ENCODE measurements around the gene GSTT4. TPM values are rescaled to one million over a fixed set of nuclear protein-coding genes. Genes with fewer than 3 reads are reported as not detected.

GSTT4 gene
- total and polyA plus RNA-seq, 4 donors: not detected

- Histone ChIP-seq H3K36me3 (ENCODE audit: control insufficient read depth in 4 of 4, insufficient read depth in 4 of 4, low read length in 4 of 4) (peaks cover 0 to 7% (median 0%) of the 10 kb centered on the region in 4 donors), H3K4me1 (ENCODE audit: control insufficient read depth in 5 of 5, insufficient read depth in 5 of 5, low read length in 5 of 5) (peaks cover 0 to 4% (median 0%) of the 10 kb centered on the region in 5 donors), H3K27me3 (ENCODE audit: control insufficient read depth in 3 of 3, insufficient read depth in 3 of 3, low read length in 2 of 3) (no peaks in the 10 kb centered on the region), H3K4me3 (no peak overlapping the region), H3K9me3 (ENCODE audit: control insufficient read depth in 4 of 4, insufficient read depth in 3 of 4, low read length in 3 of 4) (peaks cover 0 to 8% (median 0%) of the 10 kb centered on the region in 4 donors), H3K9ac (ENCODE audit: insufficient read depth in 1 of 2, low read length in 2 of 2) (no peak overlapping the region), H3K27ac (ENCODE audit: low read depth in 1 of 2, low read length in 1 of 2) (no peak overlapping the region)
- ATAC-seq (ENCODE audit: insufficient read depth, low FRiP score): no peak
- WGBS, 2 donors: 90 to 98% methylated on average over 2 of the region's 2 CpGs
- no peak for TF ChIP-seq CTCF (IDR thresholded peaks at IDR 0.05; ENCODE audit: control extremely low read depth, extremely low read depth)
- no peak for DNase-seq
Observed at GRCh38 chr22:24026056-24026455, 20.8 kb upstream of the GSTT4 start.

DNA sequence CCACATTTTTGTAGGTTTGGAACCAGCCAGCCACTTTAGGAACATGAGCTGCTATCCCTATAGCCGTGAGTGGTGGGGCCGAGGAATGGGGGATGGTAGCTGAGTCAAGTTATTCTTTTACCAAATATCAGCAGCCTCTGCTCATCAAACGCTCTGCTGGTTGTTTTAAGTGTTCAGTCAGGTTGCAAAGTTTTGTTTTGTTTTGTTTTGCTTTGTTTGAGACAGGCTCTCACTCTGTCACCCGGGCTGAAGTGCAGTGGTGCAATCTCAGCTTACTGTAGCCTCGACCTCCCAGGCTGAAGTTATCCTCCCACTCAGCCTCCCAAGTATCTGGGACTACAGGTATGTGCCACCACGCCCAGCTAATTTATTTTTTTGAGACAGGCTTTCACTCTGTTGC, 20.2 kb upstream of the GSTT4 start:
- Histone ChIP-seq H3K27ac (ENCODE audit: low read depth in 1 of 2, low read length in 1 of 2) (no peak overlapping the region), H3K4me1 (ENCODE audit: control insufficient read depth in 5 of 5, insufficient read depth in 5 of 5, low read length in 5 of 5) (peaks cover 0 to 4% (median 0%) of the 10 kb centered on the region in 5 donors), H3K9ac (ENCODE audit: insufficient read depth in 1 of 2, low read length in 2 of 2) (no peak overlapping the region), H3K9me3 (ENCODE audit: control insufficient read depth in 4 of 4, insufficient read depth in 3 of 4, low read length in 3 of 4) (peaks cover 0 to 8% (median 0%) of the 10 kb centered on the region in 4 donors), H3K4me3 (no peak overlapping the region), H3K36me3 (ENCODE audit: control insufficient read depth in 4 of 4, insufficient read depth in 4 of 4, low read length in 4 of 4) (peaks cover 0 to 6% (median 0%) of the 10 kb centered on the region in 4 donors), H3K27me3 (ENCODE audit: control insufficient read depth in 3 of 3, insufficient read depth in 3 of 3, low read length in 2 of 3) (no peaks in the 10 kb centered on the region)
- no peak for ATAC-seq (ENCODE audit: insufficient read depth, low FRiP score)
- TF ChIP-seq CTCF (IDR thresholded peaks at IDR 0.05; ENCODE audit: control extremely low read depth, extremely low read depth): no peak
- 82 to 84% methylated on average over 6 of the region's 6 CpGs for WGBS, 2 donors
- DNase-seq: no peak

DNA sequence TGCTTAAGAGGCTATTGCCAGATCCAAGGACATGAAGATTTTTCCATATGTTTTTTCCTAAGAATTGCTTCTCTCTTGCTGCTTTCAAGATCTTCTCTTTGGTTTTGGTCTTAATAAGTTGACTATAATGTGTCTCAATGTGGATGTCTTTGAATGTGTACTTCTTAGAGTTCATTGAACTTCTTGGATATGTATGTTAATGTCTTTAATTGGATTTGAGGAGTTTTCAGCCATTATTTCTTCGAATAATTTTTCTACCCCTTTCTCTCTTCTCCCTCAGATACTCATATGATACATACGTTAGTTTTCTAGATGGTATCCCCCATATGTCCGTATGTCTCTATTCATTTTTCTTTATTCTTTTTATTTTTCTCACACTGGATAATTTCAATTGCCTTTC, 19.1 kb upstream of the GSTT4 start:
- peaks cover 0 to 8% (median 0%) of the 10 kb centered on the region in 4 donors for H3K9me3 ChIP-seq (ENCODE audit: control insufficient read depth in 4 of 4, insufficient read depth in 3 of 4, low read length in 3 of 4)
- no peak for ATAC-seq (ENCODE audit: insufficient read depth, low FRiP score)
- TF ChIP-seq CTCF (IDR thresholded peaks at IDR 0.05; ENCODE audit: control extremely low read depth, extremely low read depth): no peak
- WGBS, 2 donors: 96 to 100% methylated on average over 3 of the region's 3 CpGs
- H3K9ac ChIP-seq (ENCODE audit: insufficient read depth in 1 of 2, low read length in 2 of 2): no peak overlapping the region
- H3K4me3 ChIP-seq: no peak overlapping the region
- no peaks in the 10 kb centered on the region for H3K27me3 ChIP-seq (ENCODE audit: control insufficient read depth in 3 of 3, insufficient read depth in 3 of 3, low read length in 2 of 3)
- no peak for DNase-seq
- H3K27ac ChIP-seq (ENCODE audit: low read depth in 1 of 2, low read length in 1 of 2): no peak overlapping the region
- peaks cover 0 to 4% (median 0%) of the 10 kb centered on the region in 5 donors for H3K4me1 ChIP-seq (ENCODE audit: control insufficient read depth in 5 of 5, insufficient read depth in 5 of 5, low read length in 5 of 5)
- peaks cover 0 to 6% (median 0%) of the 10 kb centered on the region in 4 donors for H3K36me3 ChIP-seq (ENCODE audit: control insufficient read depth in 4 of 4, insufficient read depth in 4 of 4, low read length in 4 of 4)

- H3K4me3 ChIP-seq: no peak overlapping the region
- no peak for DNase-seq
- H3K36me3 ChIP-seq (ENCODE audit: control insufficient read depth in 4 of 4, insufficient read depth in 4 of 4, low read length in 4 of 4): peaks cover 0 to 6% (median 0%) of the 10 kb centered on the region in 4 donors
- H3K9me3 ChIP-seq (ENCODE audit: control insufficient read depth in 4 of 4, insufficient read depth in 3 of 4, low read length in 3 of 4): peaks cover 0 to 8% (median 0%) of the 10 kb centered on the region in 4 donors
- no peaks in the 10 kb centered on the region for H3K27me3 ChIP-seq (ENCODE audit: control insufficient read depth in 3 of 3, insufficient read depth in 3 of 3, low read length in 2 of 3)
- no peak overlapping the region for H3K9ac ChIP-seq (ENCODE audit: insufficient read depth in 1 of 2, low read length in 2 of 2)
- no peak overlapping the region for H3K27ac ChIP-seq (ENCODE audit: low read depth in 1 of 2, low read length in 1 of 2)
- no peak for ATAC-seq (ENCODE audit: insufficient read depth, low FRiP score)
- peaks cover 0 to 4% (median 0%) of the 10 kb centered on the region in 5 donors for H3K4me1 ChIP-seq (ENCODE audit: control insufficient read depth in 5 of 5, insufficient read depth in 5 of 5, low read length in 5 of 5)
- no peak for TF ChIP-seq CTCF (IDR thresholded peaks at IDR 0.05; ENCODE audit: control extremely low read depth, extremely low read depth)
Observed at GRCh38 chr22:24023204-24023789, 18.0 kb upstream of the GSTT4 start.

Data from lung (tissue), 12 donors.